IMR-90 (cell line): Measurements from ENCODE around the gene GRIK5.

Experiments
- BHLHE40 ChIP-seq: fragments of 150-350 bp; IDR thresholded peaks from 2 replicates; pipeline ENCODE4 v1.6.1; 2016; ENCODE audit warnings: mild to moderate bottlenecking, low read depth, low read length
- CEBPB ChIP-seq: IDR thresholded peaks from 2 replicates; pipeline ENCODE4 v1.6.1; 2012; ENCODE audit warnings: low read depth, low read length, improper control_type of control experiment
- ELK1 ChIP-seq: fragments of 150-350 bp; IDR thresholded peaks from 2 replicates; pipeline ENCODE4 v1.6.1; 2016; ENCODE audit warnings: low read depth, mild to moderate bottlenecking, low read length, moderate library complexity, borderline replicate concordance
- POLR2A ChIP-seq: IDR thresholded peaks from 2 replicates; pipeline ENCODE4 v1.6.1; 2012; ENCODE audit warnings: mild to moderate bottlenecking, low read depth, low read length
- RCOR1 ChIP-seq: IDR thresholded peaks from 2 replicates; pipeline ENCODE4 v1.6.1; 2012; ENCODE audit warnings: mild to moderate bottlenecking, low read length, improper control_type of control experiment; ENCODE audit not compliant: insufficient replicate concordance
- RFX5 ChIP-seq: IDR thresholded peaks from 2 replicates; pipeline ENCODE4 v1.8.0; 2012; ENCODE audit warnings: low read depth, mild to moderate bottlenecking, low read length, moderate library complexity
- SMC3 ChIP-seq: fragments of 150-350 bp; IDR thresholded peaks from 2 replicates; pipeline ENCODE4 v1.6.1; 2016; ENCODE audit warnings: low read depth, mild to moderate bottlenecking, antibody characterized with exemption, low read length, moderate library complexity
- TF ChIP-seq, protein P1 (sequence below): conservative IDR thresholded peaks from 2 replicates; pipeline ENCODE4 v1.5.1; 2012; ENCODE audit warnings: mild to moderate bottlenecking, low read depth, low read length, improper control_type of control experiment
- TF ChIP-seq, protein P2 (sequence below): fragments of 150-350 bp; IDR thresholded peaks from 2 replicates; pipeline ENCODE4 v1.6.1; 2017; ENCODE audit warnings: mild to moderate bottlenecking, antibody characterized with exemption, low read length, low read depth

DNA sequence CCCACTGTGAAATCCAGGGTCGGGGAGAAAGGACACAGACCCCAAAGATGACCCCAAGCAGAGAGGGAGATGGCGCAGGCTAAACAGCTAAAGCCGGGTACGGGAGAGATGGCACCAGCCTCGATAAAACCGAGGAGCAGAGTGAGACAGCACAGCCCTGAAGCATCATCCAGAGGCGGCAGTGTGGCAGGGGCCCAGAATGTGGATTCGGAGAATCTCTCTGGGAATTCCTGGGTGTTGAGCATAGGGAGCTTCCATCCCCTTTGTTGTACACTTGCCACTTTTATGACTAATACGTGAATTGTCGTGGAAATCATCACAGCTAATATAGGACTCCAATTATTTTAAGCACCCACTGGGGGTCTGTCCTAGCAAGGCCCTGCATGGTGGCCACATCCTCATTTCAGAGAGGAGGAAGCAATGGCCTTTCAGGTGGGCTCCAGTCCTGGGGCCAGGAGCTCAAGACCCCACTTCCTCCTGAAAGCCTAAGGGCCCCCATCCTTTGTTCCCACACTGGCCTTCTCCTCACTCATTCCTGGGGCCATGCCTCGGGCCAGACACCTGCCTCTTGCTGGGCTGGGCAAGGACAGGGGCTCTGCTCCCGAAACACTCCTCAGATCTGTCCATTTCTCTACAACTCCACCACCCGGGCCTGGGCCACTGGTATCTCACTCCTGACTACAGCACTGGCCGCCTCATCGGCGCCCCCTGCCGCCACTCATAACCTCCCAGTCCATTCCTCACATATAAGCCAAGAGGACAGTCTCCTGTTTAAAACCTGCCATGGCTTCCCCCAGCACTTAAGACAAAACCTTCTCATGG, 46.7 kb downstream of the GRIK5 start:
- TF ChIP-seq SMC3 (no peak), POLR2A (no peak), ELK1 (no peak), RCOR1 (no peak), RFX5 (no peak), BHLHE40 (no peak), CEBPB (no peak)
- TF ChIP-seq, protein P1, sequence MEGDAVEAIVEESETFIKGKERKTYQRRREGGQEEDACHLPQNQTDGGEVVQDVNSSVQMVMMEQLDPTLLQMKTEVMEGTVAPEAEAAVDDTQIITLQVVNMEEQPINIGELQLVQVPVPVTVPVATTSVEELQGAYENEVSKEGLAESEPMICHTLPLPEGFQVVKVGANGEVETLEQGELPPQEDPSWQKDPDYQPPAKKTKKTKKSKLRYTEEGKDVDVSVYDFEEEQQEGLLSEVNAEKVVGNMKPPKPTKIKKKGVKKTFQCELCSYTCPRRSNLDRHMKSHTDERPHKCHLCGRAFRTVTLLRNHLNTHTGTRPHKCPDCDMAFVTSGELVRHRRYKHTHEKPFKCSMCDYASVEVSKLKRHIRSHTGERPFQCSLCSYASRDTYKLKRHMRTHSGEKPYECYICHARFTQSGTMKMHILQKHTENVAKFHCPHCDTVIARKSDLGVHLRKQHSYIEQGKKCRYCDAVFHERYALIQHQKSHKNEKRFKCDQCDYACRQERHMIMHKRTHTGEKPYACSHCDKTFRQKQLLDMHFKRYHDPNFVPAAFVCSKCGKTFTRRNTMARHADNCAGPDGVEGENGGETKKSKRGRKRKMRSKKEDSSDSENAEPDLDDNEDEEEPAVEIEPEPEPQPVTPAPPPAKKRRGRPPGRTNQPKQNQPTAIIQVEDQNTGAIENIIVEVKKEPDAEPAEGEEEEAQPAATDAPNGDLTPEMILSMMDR = peak; percentile 29
- TF ChIP-seq, protein P2, sequence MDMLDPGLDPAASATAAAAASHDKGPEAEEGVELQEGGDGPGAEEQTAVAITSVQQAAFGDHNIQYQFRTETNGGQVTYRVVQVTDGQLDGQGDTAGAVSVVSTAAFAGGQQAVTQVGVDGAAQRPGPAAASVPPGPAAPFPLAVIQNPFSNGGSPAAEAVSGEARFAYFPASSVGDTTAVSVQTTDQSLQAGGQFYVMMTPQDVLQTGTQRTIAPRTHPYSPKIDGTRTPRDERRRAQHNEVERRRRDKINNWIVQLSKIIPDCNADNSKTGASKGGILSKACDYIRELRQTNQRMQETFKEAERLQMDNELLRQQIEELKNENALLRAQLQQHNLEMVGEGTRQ = no peak
